Lower lobe of right lung (tissue), 2 donors: ENCODE results near the gene PEX12. TPM values are rescaled to one million over a fixed set of nuclear protein-coding genes. Genes with fewer than 3 reads are reported as not detected.
A peak's percentile ranks its signal among the peaks of the same experiment; 100 is the strongest.
"Not testable (repeated sequence)": the region's sequence is repeated elsewhere in the genome, so short reads cannot be mapped to it uniquely, and the experiment has no call there.

ENCODE experiments used
- ATAC-seq, 2 donors: fragments of 200-7000 bp; cut with Tn5 transposase; one replicate each; pipeline ENCODE4 v1.9.1; 2020 to 2022; ENCODE audit warnings: mild to moderate bottlenecking in 2 of 2, moderate library complexity in 2 of 2
- DNase-seq: peaks from one replicate; pipeline ENCODE4 v3.0.0-alpha.2; 2020
- H3K27ac ChIP-seq: fragments of 200-600 bp; one replicate; pipeline ENCODE4 v1.8.0; 2022
- H3K27me3 ChIP-seq: fragments of 200-600 bp; one replicate; pipeline ENCODE4 v1.8.0; 2022; ENCODE audit warnings: low read depth
- H3K36me3 ChIP-seq: fragments of 200-600 bp; one replicate; pipeline ENCODE4 v1.8.0; 2022; ENCODE audit warnings: mild to moderate bottlenecking
- H3K4me1 ChIP-seq: fragments of 200-600 bp; one replicate; pipeline ENCODE4 v1.8.0; 2022
- H3K4me3 ChIP-seq: fragments of 200-600 bp; one replicate; pipeline ENCODE4 v1.8.0; 2022; ENCODE audit warnings: mild to moderate bottlenecking
- H3K9me3 ChIP-seq: fragments of 200-600 bp; one replicate; pipeline ENCODE4 v1.8.0; 2022
- CTCF ChIP-seq: fragments of 200-600 bp; IDR thresholded peaks from one replicate; pipeline ENCODE4 v1.8.0; 2022; ENCODE audit warnings: antibody characterized with exemption, mild to moderate bottlenecking
- intact Hi-C: fragments of 100-400 bp; cut with DNase I; formaldehyde crosslinking; loops from one replicate; pipeline ENCODE4 v1.11.0; 2022
- total RNA-seq: library from RNA; stranded (reverse); fragmentation: NEBNext Ultra II Directional; extraction: Animal tissue kit (Norgen Biotek cat#: 25700); gene quantifications from one replicate; pipeline ENCODE4 v1.2.1, GENCODE V29; 2021
- donor health status: DM: no; HTN: yes; CAD: no; lungs with severe emphysema.

PEX12 gene
- total RNA-seq, 1 donor from 2014 or later: 7.0 TPM

DNA sequence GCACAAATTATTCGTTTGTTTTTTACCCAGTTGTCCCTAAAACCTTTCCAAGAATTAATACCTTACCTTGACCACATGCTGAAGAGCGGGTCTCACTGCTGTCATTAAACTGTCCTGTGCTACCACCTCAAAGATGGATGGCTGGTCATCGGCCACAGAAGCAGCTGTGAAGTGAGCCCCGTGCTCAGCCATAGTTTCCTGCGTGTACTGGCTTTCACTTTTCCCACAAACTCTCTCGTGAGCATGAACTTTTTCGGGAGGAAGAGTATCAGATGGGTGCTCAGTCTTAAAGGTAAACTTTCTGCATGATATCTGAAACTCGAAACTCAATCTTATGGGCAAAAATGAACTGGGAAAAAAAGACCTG, 558 bp downstream of the PEX12 start:
- TF ChIP-seq CTCF: no peak
- DNase-seq: no peak
- Histone ChIP-seq H3K27ac (peak overlapping the region; percentile 93), H3K4me3 (peak overlapping the region; percentile 84), H3K4me1 (peaks cover 22% of the 10 kb centered on the region), H3K36me3 (peaks cover 36% of the 10 kb centered on the region), H3K27me3 (no peaks in the 10 kb centered on the region), H3K9me3 (no peaks in the 10 kb centered on the region)
- peak; percentile 26 to 41 for ATAC-seq
- intact Hi-C loops: no loop called here

GRCh38 chr17:35575759-35576158, 2.6 kb downstream of the PEX12 start:
- Histone ChIP-seq H3K4me3 (no peak overlapping the region), H3K9me3 (no peaks in the 10 kb centered on the region), H3K27me3 (no peaks in the 10 kb centered on the region), H3K4me1 (peaks cover 34% of the 10 kb centered on the region), H3K36me3 (peaks cover 36% of the 10 kb centered on the region), H3K27ac (no peak overlapping the region)
- intact Hi-C loops: no loop called here
- no peak for ATAC-seq
- TF ChIP-seq CTCF: no peak
- no peak for DNase-seq

- Histone ChIP-seq H3K9me3 (no peaks in the 10 kb centered on the region), H3K4me1 (peaks cover 40% of the 10 kb centered on the region), H3K36me3 (peaks cover 12% of the 10 kb centered on the region), H3K27ac (no peak overlapping the region), H3K4me3 (peak overlapping the region; percentile 84), H3K27me3 (no peaks in the 10 kb centered on the region)
- TF ChIP-seq CTCF: no peak
- intact Hi-C loops: no loop called here
- ATAC-seq (no peak), DNase-seq (no peak)
These were observed 9.0 kb downstream of the PEX12 start for GRCh38 chr17:35569405-35569804.

DNA sequence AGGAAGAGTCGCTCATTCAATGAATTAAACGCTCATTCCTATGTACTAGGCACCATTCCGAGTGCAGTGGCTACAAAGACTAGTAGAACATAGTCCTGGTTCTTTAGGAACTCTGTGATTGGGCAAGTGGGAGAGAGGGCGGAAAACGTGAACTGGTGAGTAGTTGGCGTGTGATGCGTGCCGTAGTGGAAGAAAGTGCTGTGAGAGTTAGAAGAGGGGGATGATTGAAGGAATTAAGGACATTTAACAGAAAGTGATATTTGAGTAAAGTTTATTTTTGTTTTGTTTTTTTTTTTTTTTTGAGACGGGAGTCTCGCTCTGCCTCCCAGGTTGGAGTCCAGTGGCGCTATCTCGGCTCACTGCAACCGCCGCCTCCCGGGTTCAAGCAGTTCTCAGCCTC, 9.8 kb downstream of the PEX12 start:
- H3K9me3 ChIP-seq: no peaks in the 10 kb centered on the region
- peak overlapping the region; percentile 89 for H3K27ac ChIP-seq
- H3K4me1 ChIP-seq: peaks cover 40% of the 10 kb centered on the region
- TF ChIP-seq CTCF: no peak
- intact Hi-C loops: no loop called here
- no peaks in the 10 kb centered on the region for H3K27me3 ChIP-seq
- DNase-seq (no peak), ATAC-seq (peak; percentile 60 to 66)
- H3K4me3 ChIP-seq: peak overlapping the region; percentile 84
- H3K36me3 ChIP-seq: peaks cover 4% of the 10 kb centered on the region

DNA sequence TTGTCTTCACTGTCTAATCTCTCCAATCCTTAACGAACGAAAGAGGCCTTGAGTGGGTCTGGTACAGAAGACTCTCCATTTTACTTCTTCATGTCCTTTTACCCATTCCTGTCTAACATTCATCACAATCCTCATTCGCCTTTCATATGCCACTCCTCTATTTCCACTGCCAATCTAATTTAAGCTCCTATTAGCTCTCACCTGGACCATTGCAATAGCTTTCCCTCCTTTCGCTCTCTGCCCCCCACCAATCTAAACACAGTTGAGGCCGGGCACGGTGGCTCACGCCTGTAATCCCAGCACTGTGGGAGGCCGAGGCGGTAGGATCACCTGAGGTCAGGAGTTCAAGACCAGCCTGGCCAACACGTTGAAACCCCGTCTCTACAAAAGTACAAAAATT, 11.4 kb downstream of the PEX12 start:
- no peak for TF ChIP-seq CTCF
- DNase-seq: no peak
- intact Hi-C loops: no loop called here
- H3K9me3 ChIP-seq: no peaks in the 10 kb centered on the region
- peak overlapping the region; percentile 84 for H3K4me3 ChIP-seq
- no peaks in the 10 kb centered on the region for H3K36me3 ChIP-seq
- H3K27me3 ChIP-seq: no peaks in the 10 kb centered on the region
- H3K27ac ChIP-seq: no peak overlapping the region
- peaks cover 40% of the 10 kb centered on the region for H3K4me1 ChIP-seq
- no peak for ATAC-seq

DNA sequence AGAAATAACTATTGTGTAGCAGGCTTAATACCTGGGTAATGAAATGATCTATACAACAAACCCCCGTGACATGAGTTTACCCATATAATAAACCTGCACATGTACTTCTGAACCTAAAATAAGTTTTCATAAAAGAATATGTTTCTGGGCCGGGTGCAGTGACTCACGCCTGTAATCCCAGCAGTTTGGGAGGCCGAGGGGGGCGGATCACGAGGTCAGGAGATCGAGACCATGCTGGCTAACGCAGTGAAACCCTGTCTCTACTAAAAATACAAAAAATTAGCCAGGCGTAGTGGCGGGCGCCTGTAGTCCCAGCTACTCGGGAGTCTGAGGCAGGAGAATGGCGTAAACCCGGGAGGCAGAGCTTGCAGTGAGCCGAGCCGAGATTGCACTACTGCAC, 15.2 kb downstream of the PEX12 start:
- H3K27me3 ChIP-seq, H3K27ac ChIP-seq, H3K9me3 ChIP-seq, ATAC-seq, H3K4me3 ChIP-seq, intact Hi-C loops, H3K36me3 ChIP-seq, H3K4me1 ChIP-seq, DNase-seq: not testable (repeated sequence)
